Liver (tissue), 3 donors: ENCODE results near the gene ERC1.
A peak's percentile ranks its signal among the peaks of the same experiment; 100 is the strongest.

Experiments used
- EGR1 ChIP-seq, 2 donors: IDR thresholded peaks; 2 replicates each; pipeline ENCODE4 v1.6.1; 2016 to 2018; ENCODE audit warnings: antibody characterized with exemption in 2 of 2, low read depth in 2 of 2
- FOXA1 ChIP-seq: IDR thresholded peaks from 2 replicates; pipeline ENCODE4 v1.6.1; 2016; ENCODE audit warnings: antibody characterized with exemption
- HNF4A ChIP-seq, 2 donors: conservative IDR thresholded peaks; 2 replicates each; pipeline ENCODE4 v1.6.1; 2016; ENCODE audit warnings: antibody characterized with exemption in 2 of 2, mild to moderate bottlenecking in 2 of 2
- JUND ChIP-seq, 2 donors: IDR thresholded peaks; 2 replicates each; pipeline ENCODE4 v1.6.1; 2016; ENCODE audit warnings: antibody characterized with exemption in 2 of 2
- RAD21 ChIP-seq, 2 donors: IDR thresholded peaks; 2 replicates each; pipeline ENCODE4 v1.6.1; 2016; ENCODE audit warnings: antibody characterized with exemption in 2 of 2, mild to moderate bottlenecking in 2 of 2
- RXRA ChIP-seq, 2 donors: IDR thresholded peaks; 2 replicates each; pipeline ENCODE4 v1.6.1; 2017 to 2018; ENCODE audit warnings: antibody characterized with exemption in 2 of 2, mild to moderate bottlenecking in 1 of 2
- SP1 ChIP-seq: IDR thresholded peaks from 2 replicates; pipeline ENCODE4 v1.6.1; 2018; ENCODE audit warnings: antibody characterized with exemption, mild to moderate bottlenecking
- TAF1 ChIP-seq: conservative IDR thresholded peaks from 2 replicates; pipeline ENCODE4 v1.6.1; 2016; ENCODE audit warnings: antibody characterized with exemption, mild to moderate bottlenecking
- YY1 ChIP-seq: IDR thresholded peaks from 2 replicates; pipeline ENCODE4 v1.6.1; 2016; ENCODE audit warnings: antibody characterized with exemption, mild to moderate bottlenecking
- TF ChIP-seq, protein P1 (sequence below): fragments of 150-350 bp; IDR thresholded peaks from 2 replicates; pipeline ENCODE4 v1.5.1; 2017; ENCODE audit warnings: improper control_type of control experiment, low read depth, low read length; ENCODE audit not compliant: missing input control
- TF ChIP-seq, protein P2 (sequence below): IDR thresholded peaks from 2 replicates; pipeline ENCODE4 v1.6.1; 2016; ENCODE audit warnings: antibody characterized with exemption, mild to moderate bottlenecking
- TF ChIP-seq, protein P3 (sequence below): IDR thresholded peaks from 2 replicates; pipeline ENCODE4 v1.6.1; 2016; ENCODE audit warnings: antibody characterized with exemption
- TF ChIP-seq, protein P4 (sequence below): IDR thresholded peaks from 2 replicates; pipeline ENCODE4 v1.6.1; 2016; ENCODE audit warnings: antibody characterized with exemption
- TF ChIP-seq, protein P5 (sequence below): IDR thresholded peaks from 2 replicates; pipeline ENCODE4 v1.6.1; 2016; ENCODE audit warnings: antibody characterized with exemption
- donor health status: healthy.
- donor health status: healthy.

DNA sequence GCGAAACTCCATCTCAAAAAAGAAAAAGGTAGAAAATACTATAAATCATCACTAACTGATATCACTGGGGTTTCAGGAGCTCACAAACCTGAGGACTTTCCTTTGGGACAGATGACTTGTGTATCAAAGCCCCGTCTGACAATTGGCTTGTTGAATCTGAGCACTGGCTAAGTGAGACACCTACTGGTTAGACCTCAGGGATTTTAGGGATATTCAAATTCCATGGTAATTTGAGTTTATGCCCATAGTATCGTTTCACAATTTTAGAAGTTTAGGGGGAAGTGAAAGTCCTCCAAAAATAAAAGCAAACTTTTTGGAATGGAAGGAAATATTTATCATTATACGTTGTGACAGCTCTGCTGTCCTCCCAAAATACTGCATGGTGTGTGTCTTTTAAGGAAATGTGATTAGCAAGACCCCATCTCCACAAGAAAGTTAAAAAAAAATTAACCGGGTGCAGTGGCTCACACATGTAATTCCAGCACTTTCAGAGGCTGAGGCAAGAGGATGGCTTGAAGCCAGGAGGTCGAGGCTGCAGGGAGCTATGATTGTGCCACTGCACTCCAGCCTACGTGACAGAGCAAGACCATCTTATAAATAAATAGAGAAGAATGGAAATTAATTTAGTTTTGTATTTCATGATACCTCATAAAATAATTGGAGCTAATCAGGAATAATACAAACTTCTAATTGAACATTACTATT lies 554.1 kb downstream of the ERC1 start:
- TF ChIP-seq YY1 (no peak), HNF4A (conservative IDR thresholded peaks at IDR 0.05) (no peak), SP1 (no peak), JUND (IDR thresholded peaks at IDR 0.05) (no peak), RAD21 (IDR thresholded peaks at IDR 0.05) (peak; percentile 81 to 84), FOXA1 (no peak), EGR1 (IDR thresholded peaks at IDR 0.05; ENCODE audit: low read depth in 2 of 2) (no peak), TAF1 (no peak), RXRA (IDR thresholded peaks at IDR 0.05) (no peak)
- TF ChIP-seq, protein P1, sequence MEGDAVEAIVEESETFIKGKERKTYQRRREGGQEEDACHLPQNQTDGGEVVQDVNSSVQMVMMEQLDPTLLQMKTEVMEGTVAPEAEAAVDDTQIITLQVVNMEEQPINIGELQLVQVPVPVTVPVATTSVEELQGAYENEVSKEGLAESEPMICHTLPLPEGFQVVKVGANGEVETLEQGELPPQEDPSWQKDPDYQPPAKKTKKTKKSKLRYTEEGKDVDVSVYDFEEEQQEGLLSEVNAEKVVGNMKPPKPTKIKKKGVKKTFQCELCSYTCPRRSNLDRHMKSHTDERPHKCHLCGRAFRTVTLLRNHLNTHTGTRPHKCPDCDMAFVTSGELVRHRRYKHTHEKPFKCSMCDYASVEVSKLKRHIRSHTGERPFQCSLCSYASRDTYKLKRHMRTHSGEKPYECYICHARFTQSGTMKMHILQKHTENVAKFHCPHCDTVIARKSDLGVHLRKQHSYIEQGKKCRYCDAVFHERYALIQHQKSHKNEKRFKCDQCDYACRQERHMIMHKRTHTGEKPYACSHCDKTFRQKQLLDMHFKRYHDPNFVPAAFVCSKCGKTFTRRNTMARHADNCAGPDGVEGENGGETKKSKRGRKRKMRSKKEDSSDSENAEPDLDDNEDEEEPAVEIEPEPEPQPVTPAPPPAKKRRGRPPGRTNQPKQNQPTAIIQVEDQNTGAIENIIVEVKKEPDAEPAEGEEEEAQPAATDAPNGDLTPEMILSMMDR = peak; percentile 42
- TF ChIP-seq, protein P2, sequence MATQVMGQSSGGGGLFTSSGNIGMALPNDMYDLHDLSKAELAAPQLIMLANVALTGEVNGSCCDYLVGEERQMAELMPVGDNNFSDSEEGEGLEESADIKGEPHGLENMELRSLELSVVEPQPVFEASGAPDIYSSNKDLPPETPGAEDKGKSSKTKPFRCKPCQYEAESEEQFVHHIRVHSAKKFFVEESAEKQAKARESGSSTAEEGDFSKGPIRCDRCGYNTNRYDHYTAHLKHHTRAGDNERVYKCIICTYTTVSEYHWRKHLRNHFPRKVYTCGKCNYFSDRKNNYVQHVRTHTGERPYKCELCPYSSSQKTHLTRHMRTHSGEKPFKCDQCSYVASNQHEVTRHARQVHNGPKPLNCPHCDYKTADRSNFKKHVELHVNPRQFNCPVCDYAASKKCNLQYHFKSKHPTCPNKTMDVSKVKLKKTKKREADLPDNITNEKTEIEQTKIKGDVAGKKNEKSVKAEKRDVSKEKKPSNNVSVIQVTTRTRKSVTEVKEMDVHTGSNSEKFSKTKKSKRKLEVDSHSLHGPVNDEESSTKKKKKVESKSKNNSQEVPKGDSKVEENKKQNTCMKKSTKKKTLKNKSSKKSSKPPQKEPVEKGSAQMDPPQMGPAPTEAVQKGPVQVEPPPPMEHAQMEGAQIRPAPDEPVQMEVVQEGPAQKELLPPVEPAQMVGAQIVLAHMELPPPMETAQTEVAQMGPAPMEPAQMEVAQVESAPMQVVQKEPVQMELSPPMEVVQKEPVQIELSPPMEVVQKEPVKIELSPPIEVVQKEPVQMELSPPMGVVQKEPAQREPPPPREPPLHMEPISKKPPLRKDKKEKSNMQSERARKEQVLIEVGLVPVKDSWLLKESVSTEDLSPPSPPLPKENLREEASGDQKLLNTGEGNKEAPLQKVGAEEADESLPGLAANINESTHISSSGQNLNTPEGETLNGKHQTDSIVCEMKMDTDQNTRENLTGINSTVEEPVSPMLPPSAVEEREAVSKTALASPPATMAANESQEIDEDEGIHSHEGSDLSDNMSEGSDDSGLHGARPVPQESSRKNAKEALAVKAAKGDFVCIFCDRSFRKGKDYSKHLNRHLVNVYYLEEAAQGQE = no peak
- TF ChIP-seq, protein P3, sequence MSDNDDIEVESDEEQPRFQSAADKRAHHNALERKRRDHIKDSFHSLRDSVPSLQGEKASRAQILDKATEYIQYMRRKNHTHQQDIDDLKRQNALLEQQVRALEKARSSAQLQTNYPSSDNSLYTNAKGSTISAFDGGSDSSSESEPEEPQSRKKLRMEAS = no peak
- TF ChIP-seq, protein P4, sequence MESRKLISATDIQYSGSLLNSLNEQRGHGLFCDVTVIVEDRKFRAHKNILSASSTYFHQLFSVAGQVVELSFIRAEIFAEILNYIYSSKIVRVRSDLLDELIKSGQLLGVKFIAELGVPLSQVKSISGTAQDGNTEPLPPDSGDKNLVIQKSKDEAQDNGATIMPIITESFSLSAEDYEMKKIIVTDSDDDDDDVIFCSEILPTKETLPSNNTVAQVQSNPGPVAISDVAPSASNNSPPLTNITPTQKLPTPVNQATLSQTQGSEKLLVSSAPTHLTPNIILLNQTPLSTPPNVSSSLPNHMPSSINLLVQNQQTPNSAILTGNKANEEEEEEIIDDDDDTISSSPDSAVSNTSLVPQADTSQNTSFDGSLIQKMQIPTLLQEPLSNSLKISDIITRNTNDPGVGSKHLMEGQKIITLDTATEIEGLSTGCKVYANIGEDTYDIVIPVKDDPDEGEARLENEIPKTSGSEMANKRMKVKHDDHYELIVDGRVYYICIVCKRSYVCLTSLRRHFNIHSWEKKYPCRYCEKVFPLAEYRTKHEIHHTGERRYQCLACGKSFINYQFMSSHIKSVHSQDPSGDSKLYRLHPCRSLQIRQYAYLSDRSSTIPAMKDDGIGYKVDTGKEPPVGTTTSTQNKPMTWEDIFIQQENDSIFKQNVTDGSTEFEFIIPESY = no peak
- TF ChIP-seq, protein P5, sequence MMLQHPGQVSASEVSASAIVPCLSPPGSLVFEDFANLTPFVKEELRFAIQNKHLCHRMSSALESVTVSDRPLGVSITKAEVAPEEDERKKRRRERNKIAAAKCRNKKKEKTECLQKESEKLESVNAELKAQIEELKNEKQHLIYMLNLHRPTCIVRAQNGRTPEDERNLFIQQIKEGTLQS = no peak
